Measurements from ENCODE around the gene CHSY3.

Gene CHSY3

GRCh38 chr5:130096483-130096882 lies 192.2 kb downstream of the CHSY3 start:
- no peak for DNase-seq (ENCODE audit: low read depth in 2 of 2)

- no peak for DNase-seq (ENCODE audit: low read depth in 2 of 2)
Observed at GRCh38 chr5:130099008-130099407, 194.7 kb downstream of the CHSY3 start.

- no peak for DNase-seq (ENCODE audit: low read depth in 2 of 2)
Observed at GRCh38 chr5:130102375-130102774, 198.1 kb downstream of the CHSY3 start.

GRCh38 chr5:130102960-130103359 lies 198.7 kb downstream of the CHSY3 start:
- no peak for DNase-seq (ENCODE audit: low read depth in 2 of 2)

GRCh38 chr5:130104895-130105688 lies 200.8 kb downstream of the CHSY3 start:
- no peak for DNase-seq (ENCODE audit: low read depth in 2 of 2)

GRCh38 chr5:130106480-130106879 lies 202.2 kb downstream of the CHSY3 start:
- no peak for DNase-seq (ENCODE audit: low read depth in 2 of 2)

GRCh38 chr5:130109152-130109551 lies 204.9 kb downstream of the CHSY3 start:
- no peak for DNase-seq (ENCODE audit: low read depth in 2 of 2)

DNA sequence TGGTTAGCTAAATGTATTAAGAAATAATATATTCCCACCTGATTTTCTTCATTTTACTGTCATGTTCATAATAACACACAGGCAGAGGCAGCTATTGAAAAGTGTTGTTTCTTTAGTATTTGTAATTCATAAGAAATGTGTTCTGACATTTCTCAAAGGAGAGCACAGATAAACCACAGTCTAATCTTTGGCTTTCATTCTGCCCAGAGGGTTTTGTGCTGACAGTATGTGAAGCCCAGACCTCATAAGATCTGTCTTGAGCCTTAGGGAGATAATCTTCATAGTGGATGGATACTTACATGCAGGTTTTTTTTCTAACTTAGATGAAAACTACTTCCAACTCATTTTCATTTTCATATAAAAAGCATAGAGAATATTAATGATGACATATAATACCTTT lies 206.1 kb downstream of the CHSY3 start:
- DNase-seq (ENCODE audit: low read depth in 2 of 2), result no peak

DNA sequence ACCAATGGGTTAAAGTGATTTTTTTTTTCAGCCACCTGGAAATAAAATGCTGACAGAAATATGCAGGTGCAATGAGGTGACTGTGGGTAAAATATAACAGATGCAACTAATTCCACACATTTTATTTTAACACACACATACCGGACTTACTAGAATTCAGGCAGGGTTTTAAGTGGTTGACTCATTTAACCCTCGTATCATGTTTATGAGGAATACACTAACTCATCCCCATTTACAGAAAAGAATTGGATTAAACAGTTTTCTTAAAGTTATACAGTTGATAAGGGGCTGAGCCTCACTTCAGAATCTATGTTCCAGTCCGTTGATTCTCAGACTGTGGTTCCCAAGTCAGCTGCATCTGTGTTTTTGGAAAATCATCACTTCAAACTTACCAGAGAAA lies 207.5 kb downstream of the CHSY3 start:
- no peak for DNase-seq (ENCODE audit: low read depth in 2 of 2)

DNA sequence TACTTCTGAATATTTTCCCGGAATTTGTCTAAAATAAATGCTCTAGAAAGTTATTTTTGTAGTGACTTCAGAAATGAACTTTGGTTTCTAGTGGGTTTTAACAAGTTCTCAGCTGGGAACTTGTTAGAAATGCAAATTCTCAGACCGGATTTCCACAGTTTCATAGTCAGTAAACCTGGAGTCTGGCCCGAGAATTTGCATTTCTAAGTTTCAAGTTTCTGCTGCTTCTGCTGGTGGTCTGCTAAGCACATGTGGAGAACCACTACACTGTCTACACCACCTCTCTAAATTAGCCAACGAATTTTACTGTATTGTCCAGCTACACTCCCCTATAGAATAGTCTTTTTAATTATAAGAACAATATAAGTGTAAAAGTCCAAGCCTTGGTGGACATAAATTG lies 208.0 kb downstream of the CHSY3 start:
- no peak for DNase-seq (ENCODE audit: low read depth in 2 of 2)

GRCh38 chr5:130115686-130116085 lies 211.4 kb downstream of the CHSY3 start:
- no peak for DNase-seq (ENCODE audit: low read depth in 2 of 2)

DNA sequence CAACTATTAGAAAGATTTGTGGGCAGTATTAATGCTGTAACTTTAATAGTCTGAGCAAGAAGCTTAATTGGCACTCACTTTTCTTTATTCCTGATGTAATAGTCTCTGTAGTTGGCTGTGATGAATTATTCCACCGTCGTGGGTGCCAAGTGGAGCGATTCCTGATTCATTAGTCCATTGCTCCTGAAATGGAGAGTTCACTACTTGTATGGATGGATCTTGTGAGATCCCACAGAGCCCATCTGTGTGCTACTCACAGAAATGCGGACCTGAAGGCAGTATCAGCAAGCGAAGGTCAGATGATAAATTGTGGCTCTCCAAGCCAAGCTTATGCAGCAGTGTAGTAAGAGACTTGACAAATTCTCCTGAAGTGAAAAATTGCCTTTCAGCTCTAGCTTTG lies 212.2 kb downstream of the CHSY3 start:
- DNase-seq (ENCODE audit: low read depth in 2 of 2), result no peak

- DNase-seq (ENCODE audit: low read depth in 2 of 2), result no peak
Observed at GRCh38 chr5:130116972-130117371, 212.7 kb downstream of the CHSY3 start.

DNA sequence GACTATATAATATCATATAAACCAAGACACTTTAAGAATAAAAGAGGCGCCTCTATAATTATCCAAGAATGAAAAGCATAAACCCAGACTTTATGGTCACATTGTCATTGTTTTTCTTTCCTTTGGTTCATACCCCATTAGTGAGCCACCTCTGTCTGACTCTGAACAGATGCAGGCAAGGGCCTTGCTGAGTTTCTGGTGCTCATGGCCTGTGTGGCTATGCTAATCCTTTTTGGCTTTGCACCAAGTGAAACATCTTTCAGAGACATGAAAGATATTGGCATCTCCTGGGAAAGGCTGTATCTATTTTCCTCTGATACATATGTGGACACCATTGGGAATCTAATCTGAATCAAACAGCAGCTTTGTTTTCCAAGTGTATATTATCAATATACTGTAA lies 222.5 kb downstream of the CHSY3 start:
- DNase-seq (ENCODE audit: low read depth in 2 of 2), result no peak

DNA sequence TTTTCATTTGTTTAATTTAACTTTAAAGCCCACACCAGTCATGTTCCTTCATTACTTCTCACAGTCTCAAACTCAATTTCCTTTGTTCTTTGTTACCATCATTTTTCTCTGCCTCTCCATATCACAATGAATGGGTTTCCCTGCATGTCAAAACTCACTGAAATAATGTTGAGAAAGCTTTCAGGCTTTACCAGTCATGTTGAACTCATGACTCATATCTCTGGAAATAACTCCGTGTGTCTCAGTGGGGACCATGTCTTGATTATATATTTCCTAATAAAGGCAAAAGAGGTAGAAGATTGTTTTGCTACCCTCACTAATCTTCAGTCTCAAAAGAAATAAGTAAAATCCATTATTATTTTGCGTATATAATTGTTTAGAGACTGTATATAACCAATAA lies 231.2 kb downstream of the CHSY3 start:
- no peak for DNase-seq (ENCODE audit: low read depth in 2 of 2)

DNA sequence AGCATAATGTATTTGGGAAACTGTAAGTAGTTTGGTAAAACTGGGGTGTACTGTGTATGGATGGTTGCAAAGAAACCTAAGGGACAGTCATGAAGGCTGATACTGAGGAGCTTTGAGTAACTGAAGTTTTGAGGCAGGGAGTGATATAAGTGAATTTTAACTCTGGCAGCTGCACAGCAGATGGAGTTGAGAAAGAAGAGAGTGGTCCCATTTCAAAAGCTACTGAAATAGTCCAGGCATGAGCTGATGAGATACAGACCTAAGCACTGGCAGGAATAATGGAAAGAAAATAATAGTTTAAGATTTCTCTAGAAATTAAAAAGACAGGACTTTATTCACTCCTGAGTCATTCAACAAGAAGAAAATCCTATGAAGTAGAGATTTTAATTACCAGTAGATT lies 232.0 kb downstream of the CHSY3 start:
- no peak for DNase-seq (ENCODE audit: low read depth in 2 of 2)

DNA sequence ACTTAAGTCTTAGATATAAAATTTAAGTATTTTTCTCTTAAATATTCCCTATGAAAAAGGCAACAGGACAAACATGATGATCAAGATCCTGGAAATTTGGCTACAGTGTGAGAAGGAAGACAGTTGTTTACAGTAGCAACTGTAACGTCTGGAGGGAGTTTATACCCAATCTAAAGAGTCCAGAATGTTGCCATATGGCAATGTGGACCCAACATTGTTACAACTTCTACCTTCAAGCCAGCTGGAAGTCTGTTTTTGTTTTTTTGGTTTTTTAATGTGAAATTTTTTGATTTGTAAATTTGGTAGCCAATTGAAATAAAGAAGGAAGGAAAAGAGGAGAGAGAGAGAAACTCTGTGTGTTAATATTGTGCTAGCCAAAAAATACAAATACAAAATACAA lies 233.4 kb downstream of the CHSY3 start:
- DNase-seq (ENCODE audit: low read depth in 2 of 2), result no peak

DNA sequence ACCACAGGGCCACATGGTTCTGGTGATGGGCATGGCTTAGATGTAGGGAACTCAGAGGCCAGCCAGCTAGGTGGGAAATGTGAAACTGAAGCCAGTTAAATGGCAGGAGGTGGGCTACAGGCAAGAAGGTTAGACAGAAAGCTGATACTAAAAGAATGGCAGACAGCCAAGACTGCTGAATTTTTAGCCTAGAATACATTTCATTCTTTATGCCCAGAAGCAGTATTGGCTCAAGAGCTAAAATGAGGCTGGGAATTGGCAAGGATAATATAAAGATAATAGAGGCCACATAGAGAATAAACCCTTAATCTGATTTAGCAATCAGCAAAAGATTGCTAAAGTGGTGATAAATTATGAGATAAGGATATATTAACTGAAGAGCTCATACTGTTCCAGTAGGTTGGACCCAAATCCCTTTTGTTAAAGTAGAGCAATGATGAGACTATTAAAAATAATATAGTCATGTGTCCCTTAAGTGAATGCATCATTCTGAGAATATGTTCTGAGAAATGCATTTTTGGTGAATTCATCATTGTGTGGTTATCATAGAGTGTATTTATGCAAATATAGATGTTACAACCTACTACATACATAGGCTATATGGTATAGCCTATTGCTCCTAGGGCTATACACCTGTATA lies 234.3 kb downstream of the CHSY3 start:
- DNase-seq (ENCODE audit: low read depth in 2 of 2), result no peak

DNA sequence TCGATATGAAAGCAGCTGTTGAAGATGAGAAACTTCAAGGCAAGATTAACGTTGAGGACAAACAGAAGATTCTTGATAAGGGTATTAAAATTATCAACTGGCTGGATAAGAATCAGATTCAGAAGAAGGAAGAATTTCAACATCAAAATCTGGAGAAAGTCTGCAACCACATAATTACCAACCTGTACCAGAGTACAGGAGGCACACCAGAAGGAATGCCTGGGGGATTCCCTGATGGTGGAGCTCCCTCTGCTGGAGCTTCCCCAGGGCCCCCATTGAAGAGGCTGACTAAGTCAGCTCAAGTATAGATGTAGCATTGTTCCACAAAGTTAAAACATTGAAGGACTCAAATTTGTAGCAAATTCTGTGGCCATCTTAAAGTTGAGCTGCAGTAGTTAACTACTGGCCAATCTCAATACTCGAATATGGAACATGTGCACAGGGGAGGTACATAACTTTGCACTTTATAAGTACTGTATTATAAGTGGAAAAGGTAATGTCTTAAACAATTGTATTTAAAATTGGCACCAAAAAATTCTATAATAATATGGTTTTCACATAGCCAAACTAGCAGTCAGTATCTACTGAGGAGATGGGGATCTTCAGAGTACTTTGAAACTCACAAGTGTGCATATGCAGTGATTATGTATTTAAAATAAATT lies 237.5 kb downstream of the CHSY3 start:
- DNase-seq (ENCODE audit: low read depth in 2 of 2), result no peak

- DNase-seq (ENCODE audit: low read depth in 2 of 2), result no peak
Observed at GRCh38 chr5:130151239-130151638, 247.0 kb downstream of the CHSY3 start.

GRCh38 chr5:130155345-130156011 lies 251.2 kb downstream of the CHSY3 start:
- DNase-seq (ENCODE audit: low read depth in 2 of 2), result no peak

- DNase-seq (ENCODE audit: low read depth in 2 of 2), result no peak
Observed at GRCh38 chr5:130158036-130158435, 253.8 kb downstream of the CHSY3 start.

DNA sequence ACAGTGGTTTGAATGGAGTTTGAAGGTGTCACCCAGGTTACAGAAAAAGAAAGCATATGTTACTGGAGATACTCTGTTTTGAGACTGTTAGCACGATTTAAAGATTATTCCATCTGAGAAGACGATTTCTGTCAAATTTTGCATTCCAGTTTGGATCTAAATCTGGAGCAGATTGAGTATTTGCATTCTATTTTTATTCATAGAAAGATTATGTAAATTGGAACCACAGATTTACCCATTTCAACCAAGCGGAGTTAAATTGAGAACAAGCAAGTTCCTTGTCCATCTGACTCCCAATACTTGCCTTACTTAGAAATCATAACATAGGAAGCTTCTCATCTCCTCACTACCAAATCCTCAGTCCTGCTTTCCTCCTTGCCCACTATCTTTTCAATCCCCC lies 255.7 kb downstream of the CHSY3 start:
- DNase-seq (ENCODE audit: low read depth in 2 of 2), result no peak

Data from activated CD8-positive, alpha-beta memory T cell treated with anti-CD3 and anti-CD28 coated beads for 4 hours (primary cell).